Right atrium auricular region (tissue), 2 donors: ENCODE data around the gene PAX7. TPM values are rescaled to one million over a fixed set of nuclear protein-coding genes. Genes with fewer than 3 reads are reported as not detected.

Experiments
- DNase-seq: peaks from one replicate; pipeline ENCODE4 v3.0.0-alpha.2; 2019; ENCODE audit warnings: low spot score
- H3K27ac ChIP-seq, 2 donors: fragments of 200-600 bp; sonication (generic); 1 replicate in 1 of 2; 2 replicates in 1 of 2; pipeline ENCODE4 v1.5.1; 2016 to 2019
- H3K27me3 ChIP-seq, 2 donors: fragments of 200-600 bp; sonication (generic); one replicate each; pipeline versions ENCODE4 v1.5.1 to v1.6.0; 2017 to 2019
- H3K36me3 ChIP-seq: fragments of 200-600 bp; sonication (generic); one replicate; pipeline ENCODE4 v1.5.1; 2016
- H3K4me1 ChIP-seq, 2 donors: fragments of 200-600 bp; sonication (generic); one replicate each; pipeline versions ENCODE4 v1.5.1 to v1.6.0; 2017 to 2019
- H3K4me3 ChIP-seq, 2 donors: fragments of 200-600 bp; sonication (generic); 1 replicate in 1 of 2; 2 replicates in 1 of 2; pipeline ENCODE4 v1.5.1; 2017 to 2019; ENCODE audit warnings: mild to moderate bottlenecking in 1 of 2, moderate library complexity in 1 of 2
- H3K9me3 ChIP-seq, 2 donors: fragments of 200-600 bp; sonication (generic); one replicate each; pipeline ENCODE4 v1.5.1; 2019
- total RNA-seq, 2 donors: library from RNA; depleted of rRNA; stranded (reverse); fragments of >200 nt; gene quantifications; one replicate each; pipeline ENCODE4 v1.1.0, GENCODE V29; 2016
- TF ChIP-seq, protein P1 (sequence below), 2 donors: fragments of 200-600 bp; sonication (generic); IDR thresholded peaks; one replicate each; pipeline ENCODE4 v1.5.1; 2019; ENCODE audit warnings: antibody characterized with exemption in 2 of 2

Gene PAX7
- total RNA-seq, 2 donors from 2014 or later = not detected

DNA sequence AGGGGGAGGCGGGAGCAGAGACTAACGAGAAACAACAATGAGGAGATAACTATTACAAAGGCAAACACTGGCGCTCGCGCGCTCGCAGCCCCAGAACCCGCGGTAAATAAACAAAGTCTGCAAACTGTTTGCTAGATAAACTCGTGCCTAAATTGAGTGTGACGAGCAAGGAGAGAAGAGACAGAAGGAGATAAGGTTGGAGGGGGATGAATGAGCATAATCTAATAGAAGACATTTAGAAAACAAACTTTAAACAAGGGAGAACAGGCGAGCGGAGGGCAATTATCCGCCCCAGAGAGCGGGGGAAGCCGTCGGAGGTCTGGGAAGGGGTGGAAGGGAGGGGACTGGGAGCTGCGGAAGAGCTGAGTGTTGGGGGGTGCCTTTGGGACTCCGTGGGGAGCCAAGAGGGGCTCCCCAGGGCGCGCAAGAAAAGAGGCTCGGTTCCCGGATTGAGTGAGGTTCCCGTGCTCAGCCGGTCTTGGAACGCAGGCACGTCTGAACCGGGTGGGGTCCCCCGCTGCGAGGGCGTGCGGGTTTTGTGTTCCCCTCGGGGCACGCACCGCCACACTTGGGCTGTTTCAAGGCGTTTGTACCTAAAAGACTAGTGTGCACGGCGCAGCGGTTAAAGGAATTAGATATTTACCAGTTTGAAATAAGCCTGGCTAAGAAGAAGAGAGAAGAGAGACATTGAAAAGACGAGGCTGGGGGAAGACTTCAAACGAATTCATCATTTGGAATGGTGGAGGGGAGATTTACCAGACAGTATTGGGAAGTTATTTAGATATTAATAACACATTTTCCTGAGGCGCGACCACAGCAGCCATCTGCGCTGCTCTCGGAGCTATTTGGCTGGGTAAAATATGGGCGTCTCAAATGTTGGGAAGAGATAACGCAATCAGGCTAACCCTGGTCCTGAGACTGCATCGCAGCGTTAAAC lies 10.6 kb downstream of the PAX7 start:
- H3K36me3 ChIP-seq = no peaks in the 10 kb centered on the region
- no peak overlapping the region for H3K4me3 ChIP-seq
- H3K27ac ChIP-seq = no peak overlapping the region
- H3K27me3 ChIP-seq = peaks cover 40 to 80% of the 10 kb centered on the region in 2 donors
- DNase-seq = no peak
- H3K9me3 ChIP-seq = no peaks in the 10 kb centered on the region
- H3K4me1 ChIP-seq = peaks cover 0 to 7% of the 10 kb centered on the region in 2 donors
- TF ChIP-seq, protein P1, sequence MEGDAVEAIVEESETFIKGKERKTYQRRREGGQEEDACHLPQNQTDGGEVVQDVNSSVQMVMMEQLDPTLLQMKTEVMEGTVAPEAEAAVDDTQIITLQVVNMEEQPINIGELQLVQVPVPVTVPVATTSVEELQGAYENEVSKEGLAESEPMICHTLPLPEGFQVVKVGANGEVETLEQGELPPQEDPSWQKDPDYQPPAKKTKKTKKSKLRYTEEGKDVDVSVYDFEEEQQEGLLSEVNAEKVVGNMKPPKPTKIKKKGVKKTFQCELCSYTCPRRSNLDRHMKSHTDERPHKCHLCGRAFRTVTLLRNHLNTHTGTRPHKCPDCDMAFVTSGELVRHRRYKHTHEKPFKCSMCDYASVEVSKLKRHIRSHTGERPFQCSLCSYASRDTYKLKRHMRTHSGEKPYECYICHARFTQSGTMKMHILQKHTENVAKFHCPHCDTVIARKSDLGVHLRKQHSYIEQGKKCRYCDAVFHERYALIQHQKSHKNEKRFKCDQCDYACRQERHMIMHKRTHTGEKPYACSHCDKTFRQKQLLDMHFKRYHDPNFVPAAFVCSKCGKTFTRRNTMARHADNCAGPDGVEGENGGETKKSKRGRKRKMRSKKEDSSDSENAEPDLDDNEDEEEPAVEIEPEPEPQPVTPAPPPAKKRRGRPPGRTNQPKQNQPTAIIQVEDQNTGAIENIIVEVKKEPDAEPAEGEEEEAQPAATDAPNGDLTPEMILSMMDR (IDR thresholded peaks at IDR 0.05) = no peak

DNA sequence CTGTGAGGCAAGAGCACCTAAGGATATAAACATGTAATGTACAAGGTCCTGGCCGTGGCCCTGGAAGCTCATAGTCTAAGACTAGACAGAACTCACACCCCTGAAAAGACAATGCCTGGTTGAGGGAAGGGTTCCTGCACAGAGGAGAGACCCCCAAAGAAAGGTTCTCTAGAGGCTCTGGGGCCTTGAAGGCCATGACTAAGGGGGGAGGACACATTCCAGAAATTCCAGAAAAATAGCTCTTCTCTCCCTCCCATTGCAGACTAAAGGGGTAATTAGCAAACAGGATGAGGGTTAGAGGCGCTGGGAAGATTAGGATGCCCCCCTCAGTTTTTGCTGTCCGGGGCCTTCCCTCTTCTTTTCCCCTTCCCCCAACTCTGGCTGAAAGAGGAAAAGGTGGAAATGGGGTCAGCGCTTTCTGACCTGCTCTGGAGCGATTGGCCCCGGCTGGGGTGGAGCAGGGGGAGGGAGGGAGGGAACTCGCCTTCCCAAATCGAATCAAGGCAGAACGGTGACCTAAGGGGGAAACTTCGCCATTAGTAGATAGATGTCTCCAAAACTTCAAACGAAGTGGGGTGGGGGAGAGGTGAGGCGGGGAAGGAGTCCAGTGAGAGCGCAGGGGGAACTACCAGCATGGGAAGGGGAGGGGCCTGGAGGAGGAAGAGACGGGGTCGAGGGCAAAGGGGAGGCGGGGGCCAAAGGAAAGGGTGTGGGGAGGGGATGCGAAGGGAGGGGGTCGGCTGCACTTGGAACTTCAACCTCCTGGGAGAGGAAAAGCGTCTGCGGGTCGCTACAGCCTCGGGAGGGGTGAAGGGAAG lies 11.8 kb downstream of the PAX7 start:
- Histone ChIP-seq H3K27me3 (peaks cover 39 to 80% of the 10 kb centered on the region in 2 donors), H3K4me3 (no peak overlapping the region), H3K9me3 (no peaks in the 10 kb centered on the region), H3K4me1 (peaks cover 0 to 11% of the 10 kb centered on the region in 2 donors), H3K27ac (no peak overlapping the region), H3K36me3 (no peaks in the 10 kb centered on the region)
- TF ChIP-seq, protein P1 (IDR thresholded peaks at IDR 0.05) = no peak
- DNase-seq = no peak

DNA sequence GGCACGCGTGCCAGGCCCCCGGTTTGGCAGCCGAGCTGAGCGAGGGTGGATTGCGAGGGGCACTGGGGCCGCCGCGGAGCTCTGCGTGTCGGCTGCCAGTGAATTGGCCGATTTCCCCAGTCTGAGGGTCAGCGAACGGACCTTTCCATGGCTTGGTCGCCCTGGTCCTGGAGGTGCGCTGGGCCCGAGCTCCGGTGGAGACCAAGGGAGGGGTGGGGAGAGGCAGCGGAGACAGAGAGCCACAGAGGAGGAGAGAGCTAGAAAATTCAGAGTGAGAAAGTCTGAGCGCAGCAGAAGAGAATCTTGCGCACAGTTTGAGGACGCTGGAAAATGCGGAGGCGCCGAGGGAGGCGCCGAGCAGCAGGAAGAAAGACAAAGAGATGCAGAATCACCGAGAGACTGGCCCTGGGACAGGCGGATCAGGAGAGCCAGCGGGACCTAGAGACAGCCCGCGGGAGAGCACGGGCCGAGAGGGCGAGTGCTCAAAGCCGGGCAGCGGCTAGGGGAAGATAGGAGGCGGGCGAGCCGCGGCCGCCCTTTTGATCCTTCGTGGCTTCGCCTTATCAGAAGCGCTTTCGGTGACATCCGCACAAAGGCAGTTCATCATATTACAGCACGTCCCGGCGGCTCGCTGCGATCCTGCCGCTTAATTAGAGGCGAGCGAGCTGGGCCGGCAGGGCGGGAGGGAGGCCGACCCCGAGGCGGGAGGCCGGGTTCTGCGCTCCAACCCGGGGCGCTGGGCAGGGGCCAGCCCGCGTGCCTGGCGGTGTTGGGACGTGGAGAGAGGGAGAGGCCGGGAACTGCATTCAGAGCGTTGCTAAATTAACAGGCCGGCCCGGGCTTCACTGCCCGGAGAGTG lies 12.7 kb downstream of the PAX7 start:
- Histone ChIP-seq H3K4me3 (no peak overlapping the region), H3K4me1 (peaks cover 0 to 11% of the 10 kb centered on the region in 2 donors), H3K27me3 (peaks cover 38 to 75% of the 10 kb centered on the region in 2 donors), H3K27ac (no peak overlapping the region), H3K9me3 (no peaks in the 10 kb centered on the region), H3K36me3 (no peaks in the 10 kb centered on the region)
- TF ChIP-seq, protein P1 (IDR thresholded peaks at IDR 0.05) = no peak
- DNase-seq = no peak

DNA sequence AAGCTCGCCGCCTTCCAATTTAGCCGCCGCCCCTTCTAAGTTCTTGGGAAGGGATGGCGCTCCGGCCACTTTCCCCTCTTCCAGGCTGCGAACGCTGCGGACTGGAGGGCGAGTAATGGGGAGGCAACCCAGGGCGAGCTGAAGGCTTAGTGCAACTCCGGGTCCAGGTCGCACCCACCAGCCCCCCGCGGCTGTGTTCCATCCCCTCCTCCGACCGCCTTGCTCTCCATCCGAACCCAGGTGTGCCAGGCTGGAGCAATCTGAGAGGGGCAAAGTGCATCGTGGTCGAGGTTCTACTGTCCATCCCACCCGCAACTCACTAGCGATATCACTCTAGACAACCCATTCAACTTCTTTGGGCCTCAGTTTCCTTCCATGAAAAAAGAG lies 13.4 kb downstream of the PAX7 start:
- H3K9me3 ChIP-seq = no peaks in the 10 kb centered on the region
- H3K27me3 ChIP-seq = peaks cover 32 to 72% of the 10 kb centered on the region in 2 donors
- no peak overlapping the region for H3K4me3 ChIP-seq
- TF ChIP-seq, protein P1 (IDR thresholded peaks at IDR 0.05) = no peak
- DNase-seq = no peak
- H3K4me1 ChIP-seq = peaks cover 0 to 11% of the 10 kb centered on the region in 2 donors
- H3K27ac ChIP-seq = no peak overlapping the region
- no peaks in the 10 kb centered on the region for H3K36me3 ChIP-seq

DNA sequence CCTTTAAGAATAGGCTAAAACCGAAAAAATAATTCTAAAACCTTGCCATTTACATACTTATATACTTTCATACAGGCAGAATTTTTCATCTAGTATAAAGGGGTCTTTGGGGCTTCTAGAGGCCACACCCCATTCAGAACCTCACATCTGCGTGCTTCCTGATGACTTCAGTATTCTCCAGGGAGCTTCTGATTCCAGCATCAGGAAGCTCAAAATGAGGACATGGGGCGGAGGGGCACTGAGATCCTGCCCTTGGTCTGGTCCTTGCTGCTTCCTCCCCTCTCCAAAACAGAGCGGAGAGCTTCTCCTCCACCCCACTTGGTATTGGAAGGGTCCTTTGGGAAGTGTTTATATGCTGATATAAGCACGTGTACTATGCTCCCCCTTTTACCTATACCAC lies 13.8 kb downstream of the PAX7 start:
- TF ChIP-seq, protein P1 (IDR thresholded peaks at IDR 0.05) = no peak
- DNase-seq = no peak
- Histone ChIP-seq H3K4me1 (peaks cover 0 to 11% of the 10 kb centered on the region in 2 donors), H3K4me3 (no peak overlapping the region), H3K9me3 (no peaks in the 10 kb centered on the region), H3K27me3 (peaks cover 28 to 68% of the 10 kb centered on the region in 2 donors), H3K27ac (no peak overlapping the region), H3K36me3 (no peaks in the 10 kb centered on the region)
